ENCODE data around the gene PMM1. TPM values are rescaled to one million over a fixed set of nuclear protein-coding genes. Genes with fewer than 3 reads are reported as not detected.

PMM1 gene
- total and polyA plus RNA-seq, 2 of the 13 experiments (the other 11 are each of a cell fraction or from before 2014, with no cell fraction given): 17.8 to 95.6 TPM

- H3K79me2 ChIP-seq (ENCODE audit: insufficient read depth, low read length): peaks cover 53% of the 10 kb centered on the region
- ATAC-seq: no peak
- intact Hi-C loops (cut with micrococcal nuclease; ENCODE audit: unreplicated experiment): no loop called here
- under 1% methylated on average over 8 of the region's 8 CpGs for WGBS (ENCODE audit: low lambda C conversion rate)
- peak; percentile 36 for FAIRE-seq
- peaks cover 62% of the 10 kb centered on the region for H3K4me1 ChIP-seq (ENCODE audit: insufficient read depth, low read length)
- peaks cover 1 to 20% of the 10 kb centered on the region in 2 experiments; a peak in 2 of 5 replicates for H3K36me3 ChIP-seq (replicated peaks in 1 of 2; ENCODE audit: control insufficient read depth in 1 of 2, insufficient read depth in 2 of 2, low read length in 2 of 2)
- ChIA-PET CTCF (ENCODE audit: low intra/inter-chr PET ratio, low total read pairs) (no interaction called here), POLR2A (interaction anchor here (0.6 to 5.2 kb wide), 20 partner anchors 9 to 211 kb away, joined by 3 to 78 read pairs (median 6); partner anchors contain the start of genes CSDC2, PMM1 and SREBF2)
- no peaks in the 10 kb centered on the region for H3K9me3 ChIP-seq (ENCODE audit: low read length)
- peak overlapping the region; percentile 99 for H3K9ac ChIP-seq (ENCODE audit: insufficient read depth, low read depth, low read length)
- in situ Hi-C loops (cut with HindIII; ENCODE audit: extremely low pct_ligation_motif_present, low pct_unique_long_range_greater_than_20kb): no loop called here
- DNase-seq (ENCODE audit: low spot score): no peak
- peaks cover 11% of the 10 kb centered on the region for H4K20me1 ChIP-seq (ENCODE audit: insufficient read depth, low read length)
- no peak overlapping the region for H2AFZ ChIP-seq (ENCODE audit: low read length)
- peak overlapping the region; percentile 97 for H3K27ac ChIP-seq (ENCODE audit: extremely low read length, insufficient read depth, low read length)
- peak overlapping the region; percentile 78 to 94 (median 78) for H3K4me3 ChIP-seq (replicated peaks in 1 of 3; ENCODE audit: insufficient read depth in 1 of 3, low read depth in 2 of 3, low read length in 3 of 3)
- no TSS peak for BruUV-seq (replicated peaks)
- H3K4me2 ChIP-seq (ENCODE audit: low read depth, low read length): peak overlapping the region; percentile 94
- TF ChIP-seq ZNF878 (CRISPR knock-in tag; IDR thresholded peaks at IDR 0.05): 0 out of 2 replicates have a peak, but pooled peaks have one; percentile 24
- peak in 1 of 2 experiments; percentile 51; a peak in 2 of 4 replicates for TF ChIP-seq POLR2A (IDR thresholded peaks at IDR 0.05; ENCODE audit: insufficient read depth in 1 of 2, low read depth in 2 of 2, low read length in 2 of 2)
- TF ChIP-seq, protein P1, sequence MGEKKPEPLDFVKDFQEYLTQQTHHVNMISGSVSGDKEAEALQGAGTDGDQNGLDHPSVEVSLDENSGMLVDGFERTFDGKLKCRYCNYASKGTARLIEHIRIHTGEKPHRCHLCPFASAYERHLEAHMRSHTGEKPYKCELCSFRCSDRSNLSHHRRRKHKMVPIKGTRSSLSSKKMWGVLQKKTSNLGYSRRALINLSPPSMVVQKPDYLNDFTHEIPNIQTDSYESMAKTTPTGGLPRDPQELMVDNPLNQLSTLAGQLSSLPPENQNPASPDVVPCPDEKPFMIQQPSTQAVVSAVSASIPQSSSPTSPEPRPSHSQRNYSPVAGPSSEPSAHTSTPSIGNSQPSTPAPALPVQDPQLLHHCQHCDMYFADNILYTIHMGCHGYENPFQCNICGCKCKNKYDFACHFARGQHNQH (CRISPR knock-in tag; IDR thresholded peaks at IDR 0.05): 0 out of 2 replicates have a peak, but pooled peaks have one; percentile 4
- TF ChIP-seq KAT8 (CRISPR knock-in tag; IDR thresholded peaks at IDR 0.05): no peak
- peak; percentile 17 for TF ChIP-seq KDM5A (IDR thresholded peaks at IDR 0.05; ENCODE audit: borderline replicate concordance, low read length)
- 0 out of 2 replicates have a peak, but pooled peaks have one; percentile 15 for TF ChIP-seq ZNF615 (CRISPR knock-in tag; IDR thresholded peaks at IDR 0.05; ENCODE audit: borderline replicate concordance)
- TF ChIP-seq ZFY (CRISPR knock-in tag; IDR thresholded peaks at IDR 0.05): no peak
- H3K27me3 ChIP-seq (ENCODE audit: control insufficient read depth in 1 of 2, insufficient read depth in 2 of 2, low read length in 2 of 2): no peaks in the 10 kb centered on the region; a peak in 1 of 5 replicates
These were observed 32.2 kb upstream of the PMM1 start for GRCh38 chr22:41621911-41622179.

All from HepG2 (cell line).